Central memory CD4-positive, alpha-beta T cell (primary cell): ENCODE results near the gene USP2.
A peak's percentile ranks its signal among the peaks of the same experiment; 100 is the strongest.

Experiments used
- DNase-seq: peaks from one replicate; pipeline ENCODE4 v3.0.0; 2022
- total RNA-seq, 3 experiments: gene quantifications; one replicate each; lab custom pipeline; 2026; lab: John Stamatoyannopoulos, UW

The USP2 gene, protein sequence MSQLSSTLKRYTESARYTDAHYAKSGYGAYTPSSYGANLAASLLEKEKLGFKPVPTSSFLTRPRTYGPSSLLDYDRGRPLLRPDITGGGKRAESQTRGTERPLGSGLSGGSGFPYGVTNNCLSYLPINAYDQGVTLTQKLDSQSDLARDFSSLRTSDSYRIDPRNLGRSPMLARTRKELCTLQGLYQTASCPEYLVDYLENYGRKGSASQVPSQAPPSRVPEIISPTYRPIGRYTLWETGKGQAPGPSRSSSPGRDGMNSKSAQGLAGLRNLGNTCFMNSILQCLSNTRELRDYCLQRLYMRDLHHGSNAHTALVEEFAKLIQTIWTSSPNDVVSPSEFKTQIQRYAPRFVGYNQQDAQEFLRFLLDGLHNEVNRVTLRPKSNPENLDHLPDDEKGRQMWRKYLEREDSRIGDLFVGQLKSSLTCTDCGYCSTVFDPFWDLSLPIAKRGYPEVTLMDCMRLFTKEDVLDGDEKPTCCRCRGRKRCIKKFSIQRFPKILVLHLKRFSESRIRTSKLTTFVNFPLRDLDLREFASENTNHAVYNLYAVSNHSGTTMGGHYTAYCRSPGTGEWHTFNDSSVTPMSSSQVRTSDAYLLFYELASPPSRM
- total RNA-seq = 0.05 to 2.7 (median 0.39) reads per million in 3 experiments

GRCh38 chr11:119381181-119381988 is at the start of gene USP2:
TSS of gene USP2 (minus strand) at chr11:119381690. CDS start at chr11:119373480, 8,210 bp downstream.
- DNase-seq = peak; percentile 97

GRCh38 chr11:119427279-119427678 is 45.8 kb upstream of the USP2 start:
- DNase-seq = no peak

DNA sequence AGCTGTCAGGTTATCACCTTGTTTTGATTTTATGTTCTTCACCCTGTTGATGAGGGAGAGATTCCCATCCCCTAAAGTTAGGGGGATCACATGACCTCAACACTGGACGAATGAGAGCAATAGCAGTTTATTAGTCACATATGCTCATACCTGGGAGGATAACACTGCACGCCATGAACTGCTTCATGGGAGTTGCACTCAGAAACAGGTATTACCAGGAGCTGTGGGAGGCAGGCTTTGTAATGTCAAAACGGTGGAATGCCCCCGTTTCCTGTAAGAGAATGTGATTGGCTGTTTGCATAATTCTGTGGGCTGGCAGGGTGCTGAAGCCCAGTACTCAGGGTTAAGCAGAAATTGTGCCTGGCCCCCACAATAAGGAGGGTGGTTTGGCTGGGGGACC is 44.7 kb upstream of the USP2 start:
- DNase-seq = no peak

DNA sequence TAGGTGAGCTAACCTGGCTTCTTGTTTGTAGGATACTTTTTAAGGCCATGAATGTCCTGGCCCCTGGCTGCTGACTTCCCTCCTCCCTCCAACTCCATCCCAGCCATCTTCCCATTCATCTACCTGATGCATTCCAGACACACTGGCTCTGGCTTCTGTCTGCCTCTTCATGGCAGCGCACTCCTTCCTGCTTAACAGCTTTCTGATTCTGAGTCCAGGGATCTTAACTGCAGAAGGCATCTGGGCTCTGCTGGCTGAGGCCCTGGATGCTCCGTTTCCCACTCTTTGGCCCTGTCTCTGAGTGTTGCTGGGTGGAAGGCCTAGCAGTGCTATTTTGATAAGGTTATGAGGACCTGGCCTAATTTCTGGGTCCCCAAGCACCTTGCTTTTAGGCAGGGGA is 43.3 kb upstream of the USP2 start:
- no peak for DNase-seq

DNA sequence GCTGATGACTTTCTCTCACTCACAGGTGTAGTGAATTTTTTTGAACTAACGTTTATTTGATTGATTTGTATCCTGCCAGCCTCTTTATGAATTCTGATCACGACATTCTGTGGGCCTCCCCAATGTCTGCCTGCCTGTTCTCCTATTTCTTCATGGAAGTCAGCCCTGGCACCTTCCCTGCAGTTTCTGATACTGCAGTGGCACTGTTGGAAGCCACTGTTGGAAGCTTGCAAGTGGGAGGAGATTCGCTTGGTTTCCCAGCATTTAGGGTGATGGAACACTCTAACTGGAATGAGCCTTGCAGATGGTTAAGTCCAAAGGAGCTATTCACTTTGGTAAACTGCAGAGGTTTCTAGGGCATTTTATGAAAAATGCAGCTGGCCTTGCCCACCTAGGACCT is 42.8 kb upstream of the USP2 start:
- DNase-seq = no peak

DNA sequence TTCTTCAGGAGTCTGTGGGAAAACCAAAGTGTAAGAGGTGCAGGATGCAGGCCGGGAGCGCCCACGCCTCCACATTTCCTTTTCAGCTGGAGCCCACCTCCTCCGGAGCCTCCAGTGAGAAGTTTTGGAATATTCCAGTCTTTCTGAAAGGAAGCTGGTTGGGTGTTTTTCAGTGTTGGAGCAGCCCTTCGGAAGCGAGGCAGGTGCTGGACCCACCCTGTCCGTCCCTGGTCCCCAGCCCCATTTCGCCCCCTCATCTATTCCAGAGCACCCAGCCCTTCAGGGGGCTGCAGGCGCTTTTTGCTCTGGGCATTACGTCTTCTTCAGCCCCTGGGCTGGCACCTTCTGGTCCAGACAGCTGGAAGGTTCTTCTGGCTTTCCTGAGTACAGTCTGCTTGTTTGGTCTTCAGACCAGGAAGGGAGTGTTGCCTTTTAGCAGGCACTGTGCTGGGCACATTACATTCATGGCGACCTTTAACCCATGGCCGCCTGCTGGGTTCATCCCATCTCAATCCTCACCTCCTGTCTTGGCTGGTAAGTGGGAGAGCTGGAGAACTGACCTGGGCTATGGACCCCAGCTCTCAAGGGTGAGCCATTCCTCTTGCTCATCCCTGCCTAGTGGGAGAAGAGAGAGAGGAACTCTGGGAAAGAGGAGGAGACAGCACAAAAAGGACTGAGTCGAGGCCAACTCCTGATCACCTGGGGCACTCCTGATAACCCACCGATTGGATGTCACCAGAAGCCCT is 42.2 kb upstream of the USP2 start:
- DNase-seq = no peak

- no peak for DNase-seq
Measured at GRCh38 chr11:119422809-119423508, 41.5 kb upstream of the USP2 start, which contains the start of gene THY1. TSS of gene THY1 (minus strand) at chr11:119423172. CDS start at chr11:119420905, 2,267 bp downstream.

DNA sequence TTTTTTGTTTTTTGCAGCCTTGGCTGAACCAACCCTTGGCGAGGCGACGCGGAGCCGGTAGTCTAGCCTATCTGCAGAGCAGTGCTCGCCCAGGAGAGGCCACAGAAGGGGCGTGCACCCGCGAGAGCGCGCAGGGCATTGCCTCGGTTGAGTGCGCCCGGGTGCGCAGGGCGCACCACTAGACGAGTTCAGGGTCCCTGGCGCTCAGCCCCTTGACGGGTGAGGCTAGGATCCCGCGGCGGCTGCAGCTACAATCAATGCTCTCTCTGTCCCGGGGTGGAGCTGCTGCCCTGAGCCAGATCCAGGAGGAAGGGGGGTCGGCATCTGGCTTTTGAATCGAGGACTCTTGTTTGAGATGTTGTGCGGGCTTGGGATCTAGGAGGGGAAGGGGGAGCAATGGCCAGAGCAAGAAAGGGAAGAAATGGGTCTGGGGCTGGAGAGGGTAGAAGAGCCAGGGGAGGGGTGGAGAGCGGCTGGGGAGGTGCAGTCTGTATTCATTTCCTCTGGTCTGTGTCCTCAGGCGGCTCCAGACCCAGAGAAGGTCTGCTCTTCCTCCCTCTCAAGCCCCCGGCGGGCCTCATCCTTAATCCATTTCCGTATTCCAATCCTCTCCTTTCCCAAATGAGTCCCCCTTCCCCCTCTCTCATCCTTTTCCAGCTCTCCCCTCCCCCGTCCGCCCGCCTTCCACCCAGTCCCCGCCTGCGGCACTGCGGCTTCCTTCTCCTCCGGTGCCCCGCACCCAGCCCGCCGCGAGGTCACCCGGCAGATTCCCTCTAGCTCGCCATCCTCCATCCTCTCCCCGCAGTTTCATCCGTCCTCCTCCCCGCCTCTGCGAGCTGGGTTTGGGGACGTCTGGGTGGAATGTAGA is 40.7 kb upstream of the USP2 start:
- DNase-seq = no peak

- no peak for DNase-seq
Measured at GRCh38 chr11:119421351-119421750, 39.9 kb upstream of the USP2 start.

DNA sequence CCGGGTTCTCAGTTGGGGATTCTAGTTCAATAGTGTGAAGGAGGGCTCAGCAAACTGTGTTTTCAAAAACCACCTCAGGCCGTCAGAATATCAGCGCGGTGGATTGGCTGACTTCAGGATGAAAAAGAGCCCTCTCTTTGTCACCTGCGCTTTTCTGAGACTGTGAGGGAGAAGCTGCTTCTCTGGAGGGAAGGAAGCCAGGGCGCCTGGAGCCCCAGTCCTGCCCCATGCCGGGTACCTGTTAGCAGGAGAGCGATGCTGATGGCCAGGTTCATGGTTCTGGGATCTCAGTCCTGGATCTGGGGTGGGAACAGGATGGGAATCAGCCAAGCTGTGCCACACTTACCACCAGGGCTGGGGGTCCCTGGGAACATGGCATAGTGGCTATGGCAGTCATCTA is 39.1 kb upstream of the USP2 start:
- DNase-seq = no peak

- DNase-seq = no peak
Measured at GRCh38 chr11:119419834-119420492, 38.5 kb upstream of the USP2 start.

- DNase-seq = no peak
Measured at GRCh38 chr11:119419246-119419645, 37.8 kb upstream of the USP2 start.

DNA sequence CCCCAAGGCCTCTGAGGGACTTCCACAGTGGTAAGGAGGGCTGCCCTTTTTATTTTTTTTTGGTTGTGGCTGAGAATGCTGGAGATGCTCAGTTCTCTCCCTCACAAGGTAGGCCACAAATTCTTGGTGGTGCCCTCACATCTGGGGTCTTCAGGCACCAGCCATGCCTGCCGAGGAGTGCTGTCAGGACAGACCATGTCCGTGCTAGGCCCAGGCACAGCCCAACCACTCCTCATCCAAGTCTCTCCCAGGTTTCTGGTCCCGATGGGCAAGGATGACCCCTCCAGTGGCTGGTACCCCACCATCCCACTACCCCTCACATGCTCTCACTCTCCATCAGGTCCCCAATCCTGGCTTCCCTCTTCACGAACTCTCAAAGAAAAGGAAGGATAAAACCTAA is 37.3 kb upstream of the USP2 start:
- DNase-seq = no peak

DNA sequence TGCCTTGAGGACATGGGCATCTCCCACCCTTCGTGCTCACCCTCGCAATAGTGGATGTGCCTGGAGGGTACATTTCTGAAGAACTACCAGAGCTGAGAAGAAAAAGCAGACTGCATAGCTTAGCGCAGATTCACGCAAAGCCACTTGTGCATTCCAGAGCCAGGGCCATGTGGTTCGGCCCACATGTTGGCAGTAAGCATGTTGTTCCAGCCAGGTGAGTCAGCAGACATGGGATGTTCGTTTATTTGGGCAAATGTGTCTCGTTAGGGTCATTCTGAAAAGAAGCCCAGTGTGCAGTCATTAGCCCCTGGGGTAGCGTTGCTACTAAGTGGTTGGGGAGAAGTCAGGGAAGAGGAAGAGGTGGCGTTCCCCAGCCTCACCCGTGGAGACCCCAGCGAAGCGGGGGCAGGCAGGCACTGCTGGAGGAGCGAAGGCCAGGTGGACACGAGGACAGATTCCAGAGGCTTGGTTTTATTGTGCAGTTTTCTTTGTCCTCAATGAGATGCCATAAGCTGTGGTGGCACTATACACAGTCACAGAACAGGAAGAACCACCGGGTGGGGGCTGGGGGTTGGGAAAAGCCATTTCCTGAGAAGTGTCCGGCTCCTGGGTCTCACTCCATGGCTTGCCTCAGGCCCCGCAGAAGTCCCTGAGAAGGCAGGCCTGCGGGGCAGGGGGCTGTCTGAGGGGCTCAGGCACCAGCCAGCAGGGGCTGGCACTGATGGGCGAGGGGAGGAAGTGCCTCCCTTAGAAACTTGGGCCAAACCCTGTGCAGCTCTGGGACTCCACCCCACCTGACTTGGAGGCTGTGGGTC is 36.4 kb upstream of the USP2 start:
- no peak for DNase-seq

DNA sequence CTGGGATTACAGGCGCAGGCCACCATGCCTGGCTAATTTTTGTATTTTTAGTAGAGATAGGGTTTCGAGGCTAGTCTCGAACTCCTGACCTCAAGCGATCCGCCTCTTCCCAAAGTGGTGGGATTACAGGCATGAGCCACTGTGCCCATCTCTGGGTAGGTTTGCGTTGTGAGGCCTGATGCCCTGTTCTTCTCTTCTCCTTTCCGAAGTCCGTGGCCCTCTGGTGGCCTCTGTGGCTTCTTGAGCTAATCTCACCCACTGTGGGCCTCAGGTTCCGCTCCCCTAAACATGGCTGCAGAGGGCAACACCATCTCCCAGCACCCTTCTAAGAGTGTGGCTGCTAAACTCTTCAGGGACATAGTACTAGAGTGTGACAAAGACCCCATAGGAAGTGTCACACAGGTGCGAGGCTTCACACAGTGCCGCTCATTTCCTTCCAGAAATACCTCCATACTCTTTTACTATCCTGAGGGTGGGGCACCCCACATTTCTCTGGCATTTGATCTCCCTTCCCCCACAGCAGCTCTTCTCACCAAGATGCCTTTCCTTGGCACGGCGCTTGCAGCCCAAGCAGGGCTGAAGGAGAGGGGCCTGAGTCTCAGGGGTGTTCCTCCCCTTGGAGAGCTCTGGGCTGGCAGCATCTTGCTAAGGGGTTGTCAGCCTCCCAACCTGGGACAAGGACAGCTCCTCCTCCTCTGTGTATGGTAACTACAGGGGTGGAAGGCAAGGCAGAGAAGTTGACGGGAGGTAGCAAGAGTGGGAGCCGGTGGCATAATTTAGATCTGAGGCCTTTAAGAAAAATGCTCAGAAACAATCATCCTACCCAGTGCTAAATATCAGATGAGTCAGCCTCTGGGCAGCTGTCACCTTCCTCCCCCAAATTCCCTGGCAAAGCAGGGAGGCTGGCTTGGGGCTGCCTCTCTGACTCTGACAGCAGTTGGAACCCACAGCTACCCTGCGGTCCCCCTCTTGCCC is 35.4 kb upstream of the USP2 start:
- DNase-seq = no peak

GRCh38 chr11:119415966-119416365 is 34.5 kb upstream of the USP2 start:
- no peak for DNase-seq

DNA sequence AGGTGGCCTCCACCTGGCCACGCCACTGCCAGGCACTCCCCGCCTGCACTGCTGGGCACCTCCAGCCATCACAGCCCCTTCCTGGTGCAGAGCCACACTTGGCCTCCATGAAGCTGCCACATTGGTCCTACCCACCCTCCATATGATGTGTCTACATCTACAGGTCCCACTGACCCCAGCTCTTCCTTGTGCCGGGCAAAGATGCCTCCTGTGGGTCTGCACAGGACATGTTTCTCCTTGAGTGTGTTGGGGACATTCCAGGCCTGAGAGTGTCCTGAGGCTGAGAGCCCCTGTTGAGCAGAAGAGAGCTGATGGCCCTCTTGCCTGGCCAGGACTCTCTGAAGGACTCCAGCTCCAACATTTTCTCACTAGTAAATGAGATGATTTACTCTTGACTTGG is 34.0 kb upstream of the USP2 start:
- no peak for DNase-seq

- no peak for DNase-seq
Measured at GRCh38 chr11:119414734-119415133, 33.2 kb upstream of the USP2 start.
